ENCODE results near the gene NOL4L.
A peak's percentile ranks its signal among the peaks of the same experiment; 100 is the strongest.

Gene NOL4L

DNA sequence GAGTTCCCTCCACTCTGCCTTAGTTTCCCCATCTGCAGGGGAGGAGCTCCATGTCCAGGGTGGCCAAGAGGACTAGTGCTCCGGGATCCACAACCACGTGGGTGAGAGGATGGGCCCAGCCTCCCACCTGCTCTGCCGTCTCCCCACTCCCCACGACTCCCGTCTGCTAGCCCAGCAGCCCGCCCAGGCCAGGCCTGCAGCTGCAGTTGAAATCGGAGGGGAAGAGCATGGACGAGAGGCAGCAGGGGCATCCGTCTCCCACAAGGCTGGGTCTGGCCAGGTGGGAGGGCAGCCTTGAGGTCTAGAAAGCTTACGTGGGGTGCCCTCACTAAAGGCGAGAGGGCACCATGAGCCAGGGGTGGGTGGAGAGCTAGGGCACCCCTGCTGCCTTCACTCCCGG lies 8.6 kb downstream of the NOL4L start:
- no peak for DNase-seq (ENCODE audit: low spot score)

DNA sequence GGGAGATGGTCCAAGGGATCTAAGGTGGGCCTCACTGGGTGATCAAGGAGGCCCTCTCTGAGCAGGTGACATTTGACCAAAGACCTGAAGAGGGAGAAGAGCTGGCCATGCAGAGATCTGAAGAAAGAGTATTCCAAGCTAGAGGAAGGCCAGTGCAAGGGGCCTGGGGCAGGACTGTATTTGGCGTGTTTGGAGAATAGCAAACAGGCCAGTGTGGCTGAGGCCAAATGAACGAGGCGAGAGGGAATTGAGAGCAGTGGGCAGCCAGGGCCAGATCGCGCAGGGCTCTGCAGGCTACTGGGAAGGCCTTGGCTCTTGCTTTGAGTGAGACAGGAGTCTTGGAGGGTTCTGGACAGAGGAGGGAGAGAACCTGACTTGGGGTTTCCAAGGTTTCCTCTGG lies 9.3 kb downstream of the NOL4L start:
- DNase-seq (ENCODE audit: low spot score), result no peak

- no peak for DNase-seq (ENCODE audit: low spot score)
Observed at GRCh38 chr20:32575227-32575581, 9.9 kb downstream of the NOL4L start.

DNA sequence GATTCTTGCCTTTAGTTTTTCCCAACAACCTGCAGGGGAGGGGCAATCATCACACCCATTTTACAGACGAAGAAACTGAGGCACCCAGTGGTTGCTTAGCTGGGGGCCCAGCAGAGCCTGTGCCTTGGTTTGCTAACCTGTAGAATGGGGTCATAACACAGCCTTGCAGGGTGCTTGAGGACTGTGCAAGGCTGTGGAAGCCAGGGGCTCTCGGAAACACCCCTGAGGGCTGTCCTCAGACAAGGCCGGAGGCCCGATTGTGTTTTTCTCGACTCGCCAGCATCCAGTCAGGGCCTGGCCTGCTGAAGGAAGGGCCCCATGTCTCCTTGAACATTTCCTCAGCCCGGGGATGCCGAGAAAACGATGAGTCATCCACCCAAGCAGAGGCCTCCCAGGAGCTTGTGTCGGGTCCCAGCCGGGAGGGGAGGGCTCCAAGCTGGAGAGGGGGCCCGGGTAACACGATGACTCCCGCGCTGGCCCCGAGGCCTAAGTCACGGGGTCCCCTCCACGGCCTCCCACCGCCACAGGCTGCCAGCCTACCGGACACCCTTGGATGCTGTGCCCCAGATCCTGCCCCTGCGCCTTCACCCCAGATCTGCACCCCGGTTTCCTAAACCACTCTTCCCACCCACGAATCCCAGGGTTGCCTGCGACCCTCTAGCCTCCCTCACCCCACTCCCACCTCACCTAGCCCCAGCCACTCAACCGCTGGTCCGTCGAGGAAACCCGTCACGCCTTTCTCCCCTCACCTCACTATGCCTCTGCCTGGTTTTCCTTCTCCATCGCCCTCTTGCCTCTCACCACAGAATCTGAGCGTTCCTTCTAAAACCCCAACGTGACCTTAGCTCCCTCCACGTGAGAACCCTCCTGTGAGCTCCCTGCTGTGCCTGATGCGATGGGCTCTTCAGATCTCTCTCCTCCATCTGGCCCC lies 10.6 kb downstream of the NOL4L start:
- DNase-seq (ENCODE audit: low spot score), result peak; percentile 43

- DNase-seq (ENCODE audit: low spot score), result no peak
Observed at GRCh38 chr20:32573167-32573851, 11.8 kb downstream of the NOL4L start.

DNA sequence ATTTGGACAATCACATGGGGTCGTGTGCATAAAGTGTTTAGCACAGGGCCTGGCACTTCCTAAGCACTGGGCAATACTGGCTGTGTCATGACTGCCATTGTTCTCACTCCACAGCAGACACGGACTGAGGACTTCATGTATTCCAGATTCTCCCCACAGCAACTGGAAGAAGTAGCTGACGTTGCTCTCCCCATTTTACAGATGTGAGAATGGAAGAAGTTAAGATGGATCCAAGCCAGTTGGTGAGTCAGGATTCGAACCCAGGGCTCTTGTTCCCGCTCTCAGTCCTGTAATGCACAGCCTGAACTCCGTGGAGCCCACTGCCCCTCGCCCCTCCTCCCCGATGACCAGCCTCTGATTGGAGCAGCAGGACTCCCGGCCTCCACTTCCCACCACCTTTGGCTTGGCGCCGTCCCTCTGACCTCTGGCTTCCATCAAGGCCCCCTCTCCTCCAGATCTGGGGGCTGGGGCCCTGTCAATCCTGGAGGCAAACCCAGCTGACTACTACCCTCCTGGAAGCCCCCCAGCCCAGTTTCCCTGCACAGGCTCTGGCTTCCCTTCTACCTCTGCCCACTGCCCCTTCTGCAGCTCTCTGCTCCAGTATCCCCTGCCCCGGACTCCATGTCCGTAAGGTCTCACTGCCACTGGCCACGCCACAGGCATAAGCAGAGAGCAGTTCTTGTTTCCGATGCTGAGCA lies 12.7 kb downstream of the NOL4L start:
- DNase-seq (ENCODE audit: low spot score), result no peak

DNA sequence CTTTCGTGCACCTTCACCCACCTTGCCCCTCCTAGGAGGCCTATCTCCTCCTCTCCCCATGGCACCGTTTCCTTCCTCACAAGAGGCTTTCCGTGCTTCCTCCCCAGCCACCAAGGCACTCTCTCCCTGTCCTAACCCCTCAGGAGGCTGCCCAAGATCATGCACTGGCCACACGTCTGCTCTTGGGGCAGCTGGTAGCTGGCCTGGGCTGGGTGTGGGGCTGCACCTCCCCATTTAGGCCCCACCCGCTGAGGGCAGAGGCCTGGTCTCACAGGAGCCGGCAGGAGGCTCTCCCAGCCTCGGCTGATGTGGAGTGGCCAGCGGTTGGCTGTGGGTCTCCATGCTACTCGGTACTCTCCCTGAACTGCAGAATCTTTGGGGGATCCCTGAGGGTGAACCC lies 13.6 kb downstream of the NOL4L start:
- no peak for DNase-seq (ENCODE audit: low spot score)

GRCh38 chr20:32570401-32571190 lies 14.5 kb downstream of the NOL4L start:
- no peak for DNase-seq (ENCODE audit: low spot score)

DNA sequence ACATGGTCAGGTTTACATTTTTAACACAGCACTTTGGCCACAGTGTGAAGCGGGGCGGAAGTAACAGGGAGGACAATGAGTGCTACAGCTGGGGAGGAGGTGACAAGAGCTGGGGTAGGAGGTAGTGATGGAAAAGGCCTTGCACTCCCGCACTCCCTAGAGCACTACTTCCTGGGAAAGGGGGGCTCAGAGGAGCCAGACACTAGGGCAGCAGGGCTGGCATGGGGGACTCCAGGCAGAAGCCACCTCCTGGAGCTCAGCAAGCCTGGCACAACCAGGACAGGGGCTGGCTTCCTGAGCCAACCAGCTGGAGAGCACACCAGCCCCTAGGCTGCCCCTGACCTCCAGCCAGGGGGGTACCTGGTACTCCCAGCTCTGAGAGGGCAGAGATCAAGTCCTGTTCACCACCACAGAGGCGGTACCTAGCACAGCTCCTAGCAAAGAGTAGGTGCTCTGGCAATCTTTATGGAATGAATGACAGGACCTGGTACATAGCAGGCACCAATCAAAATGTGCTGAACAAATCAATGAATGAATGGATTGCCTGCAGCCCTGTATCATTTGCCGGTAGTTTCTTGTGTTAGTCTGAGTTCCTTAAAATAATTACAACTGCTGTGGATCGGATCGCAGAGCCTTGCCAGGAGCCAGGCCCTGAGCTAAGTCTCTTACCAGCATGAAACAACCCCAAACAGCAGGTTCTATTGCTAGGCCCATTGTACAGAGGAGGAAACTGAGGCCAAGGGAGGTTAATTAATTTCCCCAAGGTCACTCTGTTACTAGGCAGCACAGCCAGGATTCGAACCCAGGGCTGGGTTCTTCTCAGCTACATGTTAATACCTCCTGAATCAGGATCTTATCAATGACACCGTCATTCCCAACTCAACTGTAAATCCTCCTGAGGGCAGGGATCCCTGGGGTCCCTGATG lies 15.5 kb downstream of the NOL4L start:
- DNase-seq (ENCODE audit: low spot score), result no peak

DNA sequence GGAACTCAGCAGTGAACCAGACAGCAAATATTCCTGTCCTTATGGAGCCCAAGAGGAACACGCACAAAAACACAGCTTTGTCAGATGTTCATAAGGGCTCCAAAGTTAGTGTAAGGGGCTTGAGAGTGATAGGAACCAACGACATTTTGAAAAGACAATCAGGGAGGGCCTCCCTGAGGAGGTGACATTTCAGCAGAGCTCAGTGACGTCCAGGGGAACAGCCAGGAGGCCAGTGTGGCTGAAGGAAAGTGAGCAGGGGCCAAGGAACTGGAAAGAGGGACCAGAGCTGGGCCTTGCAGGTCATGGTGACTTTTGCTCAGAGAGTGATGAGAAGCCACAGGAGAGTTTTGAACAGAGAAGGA lies 16.1 kb downstream of the NOL4L start:
- DNase-seq (ENCODE audit: low spot score), result no peak

- DNase-seq (ENCODE audit: low spot score), result no peak
Observed at GRCh38 chr20:32567384-32568178, 17.6 kb downstream of the NOL4L start.

GRCh38 chr20:32566379-32567374 lies 18.5 kb downstream of the NOL4L start:
- no peak for DNase-seq (ENCODE audit: low spot score)

- DNase-seq (ENCODE audit: low spot score), result no peak
Observed at GRCh38 chr20:32565735-32566032, 19.4 kb downstream of the NOL4L start.

- no peak for DNase-seq (ENCODE audit: low spot score)
Observed at GRCh38 chr20:32564921-32565734, 20.0 kb downstream of the NOL4L start.

- no peak for DNase-seq (ENCODE audit: low spot score)
Observed at GRCh38 chr20:32564440-32564839, 20.7 kb downstream of the NOL4L start.

- no peak for DNase-seq (ENCODE audit: low spot score)
Observed at GRCh38 chr20:32563311-32564272, 21.5 kb downstream of the NOL4L start.

DNA sequence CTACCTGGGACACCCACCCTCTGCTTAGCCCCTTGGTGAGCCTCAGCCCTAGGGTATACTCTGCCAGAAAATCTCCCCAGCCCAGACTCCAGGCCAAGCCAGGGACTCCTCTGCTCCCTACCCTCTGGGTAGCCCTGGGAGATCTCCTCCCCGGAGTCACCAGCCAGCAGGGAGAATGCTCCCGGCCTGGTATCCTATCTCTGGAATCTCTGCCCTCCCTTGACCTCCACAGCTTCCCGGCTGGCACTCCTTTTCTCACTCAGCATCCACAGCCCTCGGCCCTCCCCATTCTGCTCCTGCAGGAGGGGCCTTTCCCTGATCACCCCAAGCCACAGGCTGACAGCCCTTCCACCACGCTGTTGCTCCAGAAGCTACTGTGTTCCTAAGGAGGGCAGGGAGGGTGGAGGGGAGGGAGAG lies 22.6 kb downstream of the NOL4L start:
- DNase-seq (ENCODE audit: low spot score), result no peak
